Smooth muscle cell (in vitro differentiated cells): Measurements from ENCODE around the gene NCOA5. TPM values are rescaled to one million over a fixed set of nuclear protein-coding genes. Genes with fewer than 3 reads are reported as not detected.

ENCODE experiments used
- DNase-seq: peaks from one replicate; lab custom pipeline; 2025; ENCODE audit not compliant: unreplicated experiment; lab: John Stamatoyannopoulos, UW
- H2AFZ ChIP-seq: fragments of 200-600 bp; sonication (generic); 2 replicates; pipeline ENCODE4 v1.6.0; 2016; ENCODE audit warnings: antibody characterized with exemption, low read depth, mild to moderate bottlenecking
- H3F3A ChIP-seq: fragments of 200-600 bp; sonication (generic); 2 replicates; pipeline ENCODE4 v1.6.0; 2017; ENCODE audit warnings: antibody characterized with exemption, low read depth
- H3K27ac ChIP-seq: fragments of 200-600 bp; sonication (generic); 2 replicates; pipeline ENCODE4 v1.5.1; 2016; ENCODE audit warnings: low read depth, mild to moderate bottlenecking
- H3K27me3 ChIP-seq: fragments of 200-600 bp; sonication (generic); 2 replicates; pipeline ENCODE4 v1.6.1; 2016; ENCODE audit warnings: low read depth, mild to moderate bottlenecking
- H3K36me3 ChIP-seq: fragments of 200-600 bp; sonication (generic); 2 replicates; pipeline ENCODE4 v1.5.1; 2016; ENCODE audit warnings: low read depth
- H3K4me1 ChIP-seq: fragments of 200-600 bp; sonication (generic); 2 replicates; pipeline ENCODE4 v1.5.1; 2016; ENCODE audit warnings: low read depth
- H3K4me2 ChIP-seq: fragments of 200-600 bp; sonication (generic); 2 replicates; pipeline ENCODE4 v1.6.0; 2016; ENCODE audit warnings: mild to moderate bottlenecking
- H3K4me3 ChIP-seq: fragments of 200-600 bp; sonication (generic); 2 replicates; pipeline ENCODE4 v1.5.1; 2016; ENCODE audit warnings: mild to moderate bottlenecking
- H3K79me2 ChIP-seq: fragments of 200-600 bp; sonication (generic); 2 replicates; pipeline ENCODE4 v1.6.0; 2016; ENCODE audit warnings: low read depth, mild to moderate bottlenecking
- H3K9ac ChIP-seq: fragments of 200-600 bp; sonication (generic); 2 replicates; pipeline ENCODE4 v1.6.0; 2016; ENCODE audit warnings: low read depth
- H3K9me3 ChIP-seq: fragments of 200-600 bp; sonication (generic); replicated peaks from 2 replicates; pipeline ENCODE4 v1.5.1; 2016; ENCODE audit warnings: low read depth
- H4K20me1 ChIP-seq: fragments of 200-600 bp; sonication (generic); 2 replicates; pipeline ENCODE4 v1.6.0; 2016; ENCODE audit warnings: low read depth
- CTCF ChIP-seq: fragments of 200-600 bp; sonication (generic); IDR thresholded peaks from 2 replicates; pipeline ENCODE4 v1.5.1; 2017; ENCODE audit warnings: borderline replicate concordance, mild to moderate bottlenecking, antibody characterized with exemption; ENCODE audit not compliant: insufficient read depth, poor library complexity, severe bottlenecking
- WGBS: methylation state at CpG from one replicate; pipeline ENCODE4 v1.1.7; 2016; ENCODE audit warnings: low lambda C conversion rate; 5-methylcytosine and 5-hydroxymethylcytosine counted together
- polyA plus RNA-seq: library from polyadenylated mRNA; unstranded; fragments of >200 nt; fragmentation: Nextera tagmentation; extraction: Ambion mirVana; gene quantifications from 2 replicates; pipeline ENCODE4 v1.2.1, GENCODE V29; 2016
- total RNA-seq: library from RNA; depleted of rRNA; stranded (reverse); fragments of >200 nt; gene quantifications from 2 replicates; pipeline ENCODE4 v1.2.3, GENCODE V29; 2014

The NCOA5 gene
- total and polyA plus RNA-seq, 2 experiments from 2014 or later, result 8.3 to 11.4 TPM

GRCh38 chr20:46062621-46063020, 27.1 kb downstream of the NCOA5 start:
- DNase-seq, result no peak
- no peak overlapping the region for H3K9ac ChIP-seq

GRCh38 chr20:46062151-46062550, 27.6 kb downstream of the NCOA5 start:
- DNase-seq, result no peak
- Histone ChIP-seq H3F3A (no peaks in the 10 kb centered on the region), H3K4me1 (peaks cover 14% of the 10 kb centered on the region), H4K20me1 (peaks cover 100% of the 10 kb centered on the region), H3K79me2 (no peaks in the 10 kb centered on the region), H3K27me3 (peaks cover 31% of the 10 kb centered on the region), H3K9ac (no peak overlapping the region), H2AFZ (no peak overlapping the region), H3K4me2 (no peak overlapping the region), H3K36me3 (peaks cover 17% of the 10 kb centered on the region), H3K27ac (no peak overlapping the region), H3K4me3 (no peak overlapping the region), H3K9me3 (no peaks in the 10 kb centered on the region)
- TF ChIP-seq CTCF, result no peak
- 96% methylated on average over 4 of the region's 4 CpGs for WGBS

More at GRCh38 chr20:46062621-46063020, 27.1 kb downstream of the NCOA5 start:
- over 99% methylated on average over 12 of the region's 12 CpGs for WGBS
- no peaks in the 10 kb centered on the region for H3K79me2 ChIP-seq
- peaks cover 27% of the 10 kb centered on the region for H3K27me3 ChIP-seq
- no peaks in the 10 kb centered on the region for H3F3A ChIP-seq
- peaks cover 20% of the 10 kb centered on the region for H3K36me3 ChIP-seq
- H2AFZ ChIP-seq, result no peak overlapping the region
- H3K9me3 ChIP-seq, result no peaks in the 10 kb centered on the region
- peaks cover 98% of the 10 kb centered on the region for H4K20me1 ChIP-seq
- H3K4me1 ChIP-seq, result peaks cover 12% of the 10 kb centered on the region
- H3K4me2 ChIP-seq, result no peak overlapping the region
- H3K27ac ChIP-seq, result no peak overlapping the region
- no peak for TF ChIP-seq CTCF
- H3K4me3 ChIP-seq, result no peak overlapping the region

GRCh38 chr20:46060975-46061374, 28.8 kb downstream of the NCOA5 start:
- Histone ChIP-seq H4K20me1 (peaks cover 92% of the 10 kb centered on the region), H3K4me1 (peaks cover 14% of the 10 kb centered on the region), H3K27me3 (peaks cover 35% of the 10 kb centered on the region), H3K27ac (no peak overlapping the region), H2AFZ (no peak overlapping the region), H3K4me3 (no peak overlapping the region), H3K36me3 (peaks cover 11% of the 10 kb centered on the region), H3K4me2 (no peak overlapping the region), H3K9me3 (no peaks in the 10 kb centered on the region), H3K79me2 (no peaks in the 10 kb centered on the region), H3F3A (no peaks in the 10 kb centered on the region), H3K9ac (no peak overlapping the region)
- no peak for TF ChIP-seq CTCF
- WGBS, result over 99% methylated on average over 4 of the region's 4 CpGs
- no peak for DNase-seq

- no peak overlapping the region for H3K27ac ChIP-seq
- H3K4me3 ChIP-seq, result no peak overlapping the region
- no peak for TF ChIP-seq CTCF
- H2AFZ ChIP-seq, result no peak overlapping the region
- no peaks in the 10 kb centered on the region for H3K9me3 ChIP-seq
- H3F3A ChIP-seq, result no peaks in the 10 kb centered on the region
- peaks cover 11% of the 10 kb centered on the region for H3K36me3 ChIP-seq
- DNase-seq, result no peak
- peaks cover 87% of the 10 kb centered on the region for H4K20me1 ChIP-seq
- no peaks in the 10 kb centered on the region for H3K79me2 ChIP-seq
- H3K9ac ChIP-seq, result no peak overlapping the region
- H3K4me2 ChIP-seq, result no peak overlapping the region
- 98% methylated on average over 2 of the region's 2 CpGs for WGBS
- H3K27me3 ChIP-seq, result peaks cover 35% of the 10 kb centered on the region
- H3K4me1 ChIP-seq, result peaks cover 14% of the 10 kb centered on the region
These were observed 29.4 kb downstream of the NCOA5 start for GRCh38 chr20:46060301-46060881.
